Neural progenitor cell (in vitro differentiated cells): ENCODE results near the gene CEP350. TPM values are rescaled to one million over a fixed set of nuclear protein-coding genes. Genes with fewer than 3 reads are reported as not detected.

ENCODE experiments used
- DNase-seq: peaks from one replicate; pipeline ENCODE4 v3.0.0-alpha.2; 2016; ENCODE audit warnings: low spot score
- H2AFZ ChIP-seq: fragments of 200-600 bp; sonication (generic); replicated peaks from 2 replicates; pipeline ENCODE4 v1.6.1; 2016; ENCODE audit warnings: antibody characterized with exemption
- H3F3A ChIP-seq: fragments of 200-600 bp; sonication (generic); 2 replicates; pipeline ENCODE4 v1.6.1; 2016; ENCODE audit warnings: antibody characterized with exemption, low read depth
- H3K27ac ChIP-seq: fragments of 200-600 bp; sonication (generic); 2 replicates; pipeline ENCODE4 v1.5.1; 2016; ENCODE audit warnings: mild to moderate bottlenecking
- H3K27me3 ChIP-seq: fragments of 200-600 bp; sonication (generic); 2 replicates; pipeline ENCODE4 v1.6.1; 2016; ENCODE audit warnings: mild to moderate bottlenecking, moderate library complexity
- H3K36me3 ChIP-seq: fragments of 200-600 bp; sonication (generic); 2 replicates; pipeline ENCODE4 v1.5.1; 2016
- H3K4me1 ChIP-seq: fragments of 200-600 bp; sonication (generic); 2 replicates; pipeline ENCODE4 v1.6.1; 2016; ENCODE audit warnings: mixed run types
- H3K4me2 ChIP-seq: fragments of 200-600 bp; sonication (generic); 2 replicates; pipeline ENCODE4 v1.6.1; 2016
- H3K4me3 ChIP-seq: fragments of 200-600 bp; sonication (generic); 2 replicates; pipeline ENCODE4 v1.5.1; 2016
- H3K79me2 ChIP-seq: fragments of 200-600 bp; sonication (generic); 2 replicates; pipeline ENCODE4 v1.6.1; 2016; ENCODE audit warnings: low read depth
- H3K9ac ChIP-seq: fragments of 200-600 bp; sonication (generic); 2 replicates; pipeline ENCODE4 v1.6.1; 2016
- H3K9me3 ChIP-seq: fragments of 200-600 bp; sonication (generic); 2 replicates; pipeline ENCODE4 v1.5.1; 2016; ENCODE audit warnings: low read depth
- H4K20me1 ChIP-seq: fragments of 200-600 bp; sonication (generic); 2 replicates; pipeline ENCODE4 v1.6.1; 2016; ENCODE audit warnings: low read depth
- H3K27ac Mint-ChIP-seq: 3 replicates; pipeline ENCODE4 v1.8.0; 2021; ENCODE audit warnings: mixed read lengths
- H3K27me3 Mint-ChIP-seq: 2 replicates; pipeline ENCODE4 v1.8.0; 2022; ENCODE audit warnings: low read depth, mild to moderate bottlenecking, inconsistent platforms, moderate library complexity, mixed read lengths; ENCODE audit not compliant: insufficient read depth
- H3K36me3 Mint-ChIP-seq: 3 replicates; pipeline ENCODE4 v1.8.0; 2021; ENCODE audit warnings: mixed read lengths
- H3K4me1 Mint-ChIP-seq: 3 replicates; pipeline ENCODE4 v1.8.0; 2021; ENCODE audit warnings: mixed read lengths
- H3K4me3 Mint-ChIP-seq: 3 replicates; pipeline ENCODE4 v1.8.0; 2021; ENCODE audit warnings: mild to moderate bottlenecking, moderate library complexity, mixed read lengths
- H3K9me3 Mint-ChIP-seq: 3 replicates; pipeline ENCODE4 v1.8.0; 2020; ENCODE audit warnings: mixed read lengths
- EZH2 ChIP-seq: fragments of 200-600 bp; sonication (generic); IDR thresholded peaks from 2 replicates; pipeline ENCODE4 v1.6.1; 2017; ENCODE audit warnings: antibody characterized with exemption, mild to moderate bottlenecking, moderate library complexity
- EZH2phosphoT487 ChIP-seq: fragments of 200-600 bp; sonication (generic); IDR thresholded peaks from 2 replicates; pipeline ENCODE4 v1.6.1; 2017; ENCODE audit warnings: antibody characterized with exemption
- total RNA-seq: library from RNA; depleted of rRNA; stranded (reverse); fragments of >200 nt; gene quantifications from 2 replicates; pipeline ENCODE4 v1.2.3, GENCODE V29; 2015; ENCODE audit warnings: low replicate concordance
- TF ChIP-seq, protein P1 (sequence below): fragments of 200-600 bp; sonication (generic); IDR thresholded peaks from 2 replicates; pipeline ENCODE4 v1.5.1; 2017; ENCODE audit warnings: antibody characterized with exemption, mild to moderate bottlenecking

Gene CEP350
- total RNA-seq, 1 donor from 2014 or later: 61.2 TPM

DNA sequence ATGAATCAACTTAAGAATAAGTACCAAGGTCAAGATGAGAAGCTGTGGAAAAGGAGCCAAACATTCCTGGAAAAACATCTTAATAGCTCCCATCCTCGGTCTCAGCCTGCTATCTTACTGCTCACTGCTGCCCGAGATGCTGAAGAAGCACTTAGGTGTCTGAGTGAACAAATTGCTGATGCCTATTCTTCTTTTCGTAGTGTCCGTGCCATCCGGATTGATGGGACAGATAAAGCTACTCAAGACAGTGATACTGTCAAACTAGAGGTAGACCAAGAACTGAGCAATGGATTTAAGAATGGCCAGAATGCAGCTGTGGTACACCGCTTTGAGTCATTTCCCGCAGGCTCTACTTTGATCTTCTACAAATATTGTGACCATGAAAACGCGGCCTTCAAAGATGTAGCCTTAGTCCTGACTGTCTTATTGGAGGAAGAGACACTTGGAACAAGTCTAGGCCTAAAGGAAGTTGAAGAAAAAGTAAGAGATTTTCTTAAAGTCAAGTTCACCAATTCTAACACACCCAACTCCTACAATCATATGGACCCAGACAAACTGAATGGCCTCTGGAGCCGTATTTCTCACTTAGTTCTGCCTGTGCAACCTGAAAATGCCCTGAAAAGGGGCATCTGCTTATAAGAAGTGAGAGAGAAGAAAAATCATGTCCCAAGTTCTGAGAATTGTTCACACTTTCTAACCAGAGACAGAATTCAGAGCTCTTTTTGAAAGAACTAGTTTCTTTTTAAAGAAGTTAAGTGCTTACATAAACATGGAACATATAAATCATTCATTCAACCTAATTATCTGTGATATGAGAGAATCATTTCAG, 36.8 kb upstream of the CEP350 start:
- H3K27me3 Mint-ChIP-seq: no peaks in the 10 kb centered on the region
- no peak overlapping the region for H3K27ac Mint-ChIP-seq
- peaks cover 17% of the 10 kb centered on the region for H3K36me3 Mint-ChIP-seq
- Histone ChIP-seq H3K27me3 (no peaks in the 10 kb centered on the region), H3K9me3 (no peaks in the 10 kb centered on the region), H3K36me3 (peaks cover 13% of the 10 kb centered on the region), H3K4me3 (no peak overlapping the region), H3F3A (peaks cover 13% of the 10 kb centered on the region), H3K79me2 (no peaks in the 10 kb centered on the region), H2AFZ (no peak overlapping the region), H3K4me1 (peaks cover 15% of the 10 kb centered on the region), H3K27ac (no peak overlapping the region), H3K9ac (no peak overlapping the region), H4K20me1 (no peaks in the 10 kb centered on the region), H3K4me2 (no peak overlapping the region)
- DNase-seq: no peak
- H3K4me3 Mint-ChIP-seq: no peak overlapping the region
- H3K9me3 Mint-ChIP-seq: no peaks in the 10 kb centered on the region
- TF ChIP-seq EZH2: no peak
- TF ChIP-seq EZH2phosphoT487: no peak
- TF ChIP-seq, protein P1, sequence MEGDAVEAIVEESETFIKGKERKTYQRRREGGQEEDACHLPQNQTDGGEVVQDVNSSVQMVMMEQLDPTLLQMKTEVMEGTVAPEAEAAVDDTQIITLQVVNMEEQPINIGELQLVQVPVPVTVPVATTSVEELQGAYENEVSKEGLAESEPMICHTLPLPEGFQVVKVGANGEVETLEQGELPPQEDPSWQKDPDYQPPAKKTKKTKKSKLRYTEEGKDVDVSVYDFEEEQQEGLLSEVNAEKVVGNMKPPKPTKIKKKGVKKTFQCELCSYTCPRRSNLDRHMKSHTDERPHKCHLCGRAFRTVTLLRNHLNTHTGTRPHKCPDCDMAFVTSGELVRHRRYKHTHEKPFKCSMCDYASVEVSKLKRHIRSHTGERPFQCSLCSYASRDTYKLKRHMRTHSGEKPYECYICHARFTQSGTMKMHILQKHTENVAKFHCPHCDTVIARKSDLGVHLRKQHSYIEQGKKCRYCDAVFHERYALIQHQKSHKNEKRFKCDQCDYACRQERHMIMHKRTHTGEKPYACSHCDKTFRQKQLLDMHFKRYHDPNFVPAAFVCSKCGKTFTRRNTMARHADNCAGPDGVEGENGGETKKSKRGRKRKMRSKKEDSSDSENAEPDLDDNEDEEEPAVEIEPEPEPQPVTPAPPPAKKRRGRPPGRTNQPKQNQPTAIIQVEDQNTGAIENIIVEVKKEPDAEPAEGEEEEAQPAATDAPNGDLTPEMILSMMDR: no peak
- H3K4me1 Mint-ChIP-seq: peaks cover 15% of the 10 kb centered on the region

DNA sequence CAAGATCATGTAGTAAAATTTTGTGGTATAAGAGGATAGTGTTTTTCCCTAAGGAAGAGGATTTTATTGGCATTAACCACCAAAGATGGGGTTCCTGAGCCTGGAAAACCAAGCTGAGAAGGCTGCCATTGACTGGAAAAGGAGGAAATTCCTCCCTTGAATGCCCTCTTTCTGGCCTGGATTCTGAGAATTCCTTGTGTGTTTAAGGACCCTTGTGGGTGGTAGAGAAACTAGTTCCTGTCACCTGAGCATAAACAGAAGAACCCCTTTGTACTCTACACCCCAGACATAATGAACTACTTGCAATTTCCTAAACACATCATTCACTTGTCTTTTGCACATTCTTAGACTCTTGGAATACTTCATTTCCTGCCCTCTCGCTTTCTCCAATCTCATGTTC, 33.1 kb upstream of the CEP350 start:
- peaks cover 17% of the 10 kb centered on the region for H3K36me3 Mint-ChIP-seq
- peaks cover 4% of the 10 kb centered on the region for H3K36me3 ChIP-seq
- H4K20me1 ChIP-seq: no peaks in the 10 kb centered on the region
- peak overlapping the region; percentile 8 for H3K4me2 ChIP-seq
- no peak overlapping the region for H3K4me3 ChIP-seq
- H3K9ac ChIP-seq: no peak overlapping the region
- H3K27me3 ChIP-seq: no peaks in the 10 kb centered on the region
- H3K27ac Mint-ChIP-seq: peak overlapping the region; percentile 68
- H3K79me2 ChIP-seq: no peaks in the 10 kb centered on the region
- no peak overlapping the region for H2AFZ ChIP-seq
- TF ChIP-seq EZH2phosphoT487: no peak
- TF ChIP-seq, protein P1: no peak
- no peak for TF ChIP-seq EZH2
- H3K27me3 Mint-ChIP-seq: no peaks in the 10 kb centered on the region
- peak overlapping the region; percentile 11 for H3K27ac ChIP-seq
- peaks cover 13% of the 10 kb centered on the region for H3F3A ChIP-seq
- H3K4me3 Mint-ChIP-seq: no peak overlapping the region
- H3K9me3 Mint-ChIP-seq: no peaks in the 10 kb centered on the region
- no peaks in the 10 kb centered on the region for H3K9me3 ChIP-seq
- H3K4me1 ChIP-seq: peaks cover 15% of the 10 kb centered on the region
- H3K4me1 Mint-ChIP-seq: peaks cover 16% of the 10 kb centered on the region
- DNase-seq: peak; percentile 59

DNA sequence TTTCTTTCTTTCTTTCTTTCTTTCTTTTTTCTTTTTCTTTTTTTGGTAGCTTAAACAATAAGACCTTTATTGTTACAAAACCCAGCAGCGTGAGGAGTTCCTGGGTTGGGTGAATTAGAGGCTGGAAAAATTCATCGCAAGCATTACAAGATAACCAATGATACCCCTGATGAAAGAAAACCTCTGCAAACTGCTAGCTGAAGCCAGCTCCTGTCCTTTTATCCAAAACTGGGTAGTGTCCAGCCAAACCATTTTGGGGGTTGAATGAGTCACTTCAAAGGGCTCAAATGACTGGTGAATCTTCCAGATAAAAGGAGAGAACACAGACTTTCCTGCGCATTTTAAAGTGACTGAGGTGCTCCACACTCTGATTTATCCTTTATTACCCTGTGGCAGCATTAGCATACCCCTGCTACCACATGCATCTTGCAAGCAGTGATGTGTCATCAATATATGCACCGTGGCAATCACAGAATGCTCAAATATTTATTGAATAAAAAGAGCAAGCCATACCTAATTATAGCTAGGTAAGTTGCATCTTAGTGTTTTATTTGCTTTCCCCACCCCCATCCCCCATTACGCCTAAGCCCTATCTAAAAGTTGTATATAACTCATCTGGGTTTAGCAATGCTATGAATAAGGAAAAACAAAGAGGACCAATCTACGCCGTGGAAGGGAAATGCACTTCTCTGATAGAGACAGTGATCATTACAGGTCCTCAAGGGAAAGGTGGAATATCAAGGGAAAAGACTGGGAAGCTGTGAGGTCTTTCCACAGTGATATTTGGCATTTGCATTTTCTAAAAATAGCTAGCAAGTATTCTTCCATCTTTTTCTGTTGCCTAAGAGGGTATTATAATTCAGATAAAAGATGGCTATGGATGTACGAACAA, 32.4 kb upstream of the CEP350 start:
- H3K27ac Mint-ChIP-seq: no peak overlapping the region
- Histone ChIP-seq H3F3A (peaks cover 13% of the 10 kb centered on the region), H3K4me1 (peaks cover 15% of the 10 kb centered on the region), H3K79me2 (no peaks in the 10 kb centered on the region), H3K27me3 (no peaks in the 10 kb centered on the region), H2AFZ (no peak overlapping the region), H3K4me3 (no peak overlapping the region), H3K27ac (peak overlapping the region; percentile 41), H3K4me2 (peak overlapping the region; percentile 8), H3K9me3 (no peaks in the 10 kb centered on the region), H3K9ac (no peak overlapping the region), H3K36me3 (peaks cover 4% of the 10 kb centered on the region), H4K20me1 (no peaks in the 10 kb centered on the region)
- H3K27me3 Mint-ChIP-seq: no peaks in the 10 kb centered on the region
- TF ChIP-seq EZH2phosphoT487 (no peak), EZH2 (no peak)
- TF ChIP-seq, protein P1: no peak
- H3K4me1 Mint-ChIP-seq: peaks cover 16% of the 10 kb centered on the region
- H3K36me3 Mint-ChIP-seq: peaks cover 16% of the 10 kb centered on the region
- no peak overlapping the region for H3K4me3 Mint-ChIP-seq
- no peaks in the 10 kb centered on the region for H3K9me3 Mint-ChIP-seq
- peak; percentile 3 for DNase-seq
